SK-N-SH (cell line): ENCODE measurements around the gene NRG4. TPM values are rescaled to one million over a fixed set of nuclear protein-coding genes. Genes with fewer than 3 reads are reported as not detected.

Experiments used
- CTCF ChIA-PET: fragments of 300-600, 350-600 bp; formaldehyde crosslinking; extraction: SDS; loops from one replicate; lab custom pipeline; 2021; lab: Yijun Ruan, JAX
- POLR2A ChIA-PET: fragments of 350-600 bp; sonication (Branson Sonifier 250); formaldehyde crosslinking; extraction: SDS; loops from one replicate; lab custom pipeline; 2020; ENCODE audit warnings: antibody characterized with exemption, inconsistent platforms; lab: Yijun Ruan, JAX
- DNase-seq: peaks from one replicate; pipeline ENCODE4 v3.0.0; 2012
- H2AFZ ChIP-seq: fragments of 200-600 bp; sonication (generic); 2 replicates; pipeline ENCODE4 v1.8.1; 2016; ENCODE audit warnings: antibody characterized with exemption, mild to moderate bottlenecking, low read depth
- H3F3A ChIP-seq: fragments of 200-600 bp; sonication (generic); replicated peaks from 2 replicates; pipeline ENCODE3; 2016; ENCODE audit warnings: antibody characterized with exemption, mild to moderate bottlenecking; ENCODE audit not compliant: insufficient read depth
- H3K27ac ChIP-seq, 2 experiments: fragments of 200-500 bp in 1 of 2; fragments of 200-600 bp in 1 of 2; sonication (Bioruptor generic) in 1 of 2; sonication (generic), shearing (Covaris generic) in 1 of 2; 2 replicates each; pipeline versions ENCODE4 v1.5.1 to v1.6.1; 2014 to 2016; ENCODE audit warnings: low read depth in 2 of 2, inconsistent platforms in 1 of 2, low read length in 1 of 2, mild to moderate bottlenecking in 1 of 2, mixed read lengths in 1 of 2
- H3K27me3 ChIP-seq: fragments of 200-600 bp; sonication (generic), shearing (Covaris generic); 2 replicates; pipeline ENCODE4 v1.6.1; 2016; ENCODE audit warnings: mixed run types; ENCODE audit not compliant: insufficient read depth
- H3K36me3 ChIP-seq, 2 experiments: fragments of 200-500 bp in 1 of 2; fragments of 200-600 bp in 1 of 2; sonication (Bioruptor generic) in 1 of 2; sonication (generic) in 1 of 2; replicated peaks in 1 of 2; 2 replicates each; pipeline versions ENCODE3 to v1.5.1; 2014 to 2016; ENCODE audit warnings: low read length in 1 of 2, mild to moderate bottlenecking in 1 of 2; ENCODE audit not compliant: insufficient read depth in 2 of 2, control insufficient read depth in 1 of 2
- H3K4me1 ChIP-seq, 2 experiments: fragments of 200-500 bp in 1 of 2; fragments of 200-600 bp in 1 of 2; sonication (Bioruptor generic) in 1 of 2; sonication (generic), shearing (Covaris generic) in 1 of 2; 2 replicates each; pipeline versions ENCODE4 v1.5.1 to v1.6.1; 2014 to 2016; ENCODE audit warnings: low read depth in 1 of 2, low read length in 1 of 2, mixed run types in 1 of 2; ENCODE audit not compliant: insufficient read depth in 2 of 2, control insufficient read depth in 1 of 2
- H3K4me2 ChIP-seq: fragments of 200-600 bp; sonication (generic), shearing (Covaris generic); 2 replicates; pipeline ENCODE4 v1.6.1; 2017; ENCODE audit warnings: mixed run types
- H3K4me3 ChIP-seq, 2 experiments: fragments of 200-500 bp in 1 of 2; fragments of 200-600 bp in 1 of 2; sonication (Bioruptor generic) in 1 of 2; sonication (generic), shearing (Covaris generic) in 1 of 2; 2 replicates each; pipeline versions ENCODE4 v1.5.1 to v1.8.1; 2014 to 2016; ENCODE audit warnings: low read depth in 2 of 2, inconsistent platforms in 1 of 2, low read length in 1 of 2, mild to moderate bottlenecking in 1 of 2, mixed read lengths in 1 of 2, moderate library complexity in 1 of 2
- H3K79me2 ChIP-seq: fragments of 200-600 bp; sonication (generic); 2 replicates; pipeline ENCODE4 v1.8.1; 2017; ENCODE audit warnings: mild to moderate bottlenecking; ENCODE audit not compliant: insufficient read depth
- H3K9ac ChIP-seq: fragments of 200-600 bp; sonication (generic); 2 replicates; pipeline ENCODE4 v1.6.1; 2017; ENCODE audit warnings: mixed run types
- H3K9me2 ChIP-seq: fragments of 200-600 bp; sonication (generic); 2 replicates; pipeline ENCODE4 v1.6.1; 2017; ENCODE audit warnings: mixed run types
- H3K9me3 ChIP-seq: fragments of 200-600 bp; sonication (generic); 2 replicates; pipeline ENCODE4 v1.6.1; 2017; ENCODE audit warnings: mixed run types, mild to moderate bottlenecking, moderate library complexity
- H4K20me1 ChIP-seq: fragments of 200-600 bp; sonication (generic); 2 replicates; pipeline ENCODE4 v1.6.1; 2017; ENCODE audit warnings: mild to moderate bottlenecking, mixed run types; ENCODE audit not compliant: insufficient read depth
- EZH2phosphoT487 ChIP-seq: fragments of 200-600 bp; sonication (generic); IDR thresholded peaks from 2 replicates; pipeline ENCODE4 v1.6.1; 2017; ENCODE audit warnings: low read depth, mixed run types, mild to moderate bottlenecking, antibody characterized with exemption, moderate library complexity, borderline replicate concordance
- FOSL2 ChIP-seq: IDR thresholded peaks from 2 replicates; pipeline ENCODE4 v1.4.0; 2012; ENCODE audit warnings: low read depth, mild to moderate bottlenecking, moderate library complexity, borderline replicate concordance
- JUND ChIP-seq: IDR thresholded peaks from 2 replicates; pipeline ENCODE4 v1.4.0; 2012
- POLR2AphosphoS5 ChIP-seq: IDR thresholded peaks from 2 replicates; pipeline ENCODE4 v1.6.1; 2012; ENCODE audit warnings: low read depth, low read length
- RAD21 ChIP-seq: IDR thresholded peaks from 2 replicates; pipeline ENCODE4 v1.6.1; 2012; ENCODE audit warnings: mild to moderate bottlenecking, low read length
- RCOR1 ChIP-seq: fragments of 150-350 bp; IDR thresholded peaks from 2 replicates; pipeline ENCODE4 v1.6.1; 2017; ENCODE audit warnings: antibody characterized with exemption, low read length
- REST ChIP-seq: IDR thresholded peaks from 2 replicates; pipeline ENCODE4 v1.6.1; 2012; ENCODE audit warnings: mild to moderate bottlenecking, low read depth, low read length, moderate library complexity
- TAF1 ChIP-seq: IDR thresholded peaks from 2 replicates; pipeline ENCODE4 v1.6.1; 2012; ENCODE audit warnings: low read depth, mild to moderate bottlenecking, low read length, moderate library complexity, borderline replicate concordance
- TEAD4 ChIP-seq: IDR thresholded peaks from 2 replicates; pipeline ENCODE4 v1.4.0; 2012; ENCODE audit warnings: mild to moderate bottlenecking, borderline replicate concordance; ENCODE audit not compliant: insufficient read depth
- USF1 ChIP-seq: IDR thresholded peaks from 2 replicates; pipeline ENCODE4 v1.4.0; 2012; ENCODE audit warnings: low read depth, borderline replicate concordance
- WGBS: methylation state at CpG from one replicate; pipeline ENCODE4 v1.1.6; 2017; ENCODE audit warnings: low lambda C conversion rate; 5-methylcytosine and 5-hydroxymethylcytosine counted together
- polyA plus RNA-seq, 3 experiments: library from polyadenylated mRNA; depleted of rRNA; stranded (reverse); fragments of >200 nt; gene quantifications; 2 replicates each; pipeline ENCODE4 v1.2.3, GENCODE V29; 2012

Gene NRG4
- not detected in 2 replicates for polyA plus RNA-seq (2012; rRNA removed)
- polyA plus RNA-seq (2012; cell fraction: cytosol; rRNA removed) = 0.09 TPM in 1 of 2 replicates, not detected in the other
- polyA plus RNA-seq (2012; cell fraction: nucleus; rRNA removed) = 0.04 and 0.13 TPM in 2 replicates

- TF ChIP-seq FOSL2 = no peak
- no peak for TF ChIP-seq POLR2AphosphoS5
- TF ChIP-seq RAD21 = no peak
- no peak for TF ChIP-seq RCOR1
- no peak for TF ChIP-seq EZH2phosphoT487
- no peak for TF ChIP-seq JUND
- TF ChIP-seq REST = no peak
- TF ChIP-seq TEAD4 = no peak
- TF ChIP-seq TAF1 = no peak
- TF ChIP-seq USF1 = no peak
These were observed at the start of gene NRG4 for GRCh38 chr15:76011627-76012551. Gene NRG4, minus strand, starts transcription at chr15:76012424. Its CDS starts 1,194 bp downstream, at chr15:76011230.

More at GRCh38 chr15:76011627-76012551, at the start of gene NRG4:
- no peaks in the 10 kb centered on the region for H4K20me1 ChIP-seq
- H3K4me2 ChIP-seq = peak within 1 kb of the TSS; percentile 64
- no peaks in the 10 kb centered on the region for H3K9me2 ChIP-seq
- H2AFZ ChIP-seq = peak within 1 kb of the TSS; percentile 39; the same call in 1 of the 2 replicates
- H3K4me1 ChIP-seq = no peaks in the 10 kb centered on the region; a peak in 1 of 4 replicates
- no peaks in the 10 kb centered on the region for H3F3A ChIP-seq
- H3K27me3 ChIP-seq = no peaks in the 10 kb centered on the region
- H3K9me3 ChIP-seq = no peaks in the 10 kb centered on the region
- POLR2A ChIA-PET = no interaction called here
- DNase-seq = no peak
- CTCF ChIA-PET = interaction anchor here (1.2 to 1.6 kb wide), 5 partner anchors 17 to 226 kb away, joined by 3 to 5 read pairs (median 4); no protein-coding TSS in a partner anchor
- peak within 1 kb of the TSS in 1 of 2 experiments; percentile 48; a peak in 2 of 4 replicates for H3K4me3 ChIP-seq
- WGBS = 36% methylated on average over 13 of the region's 13 CpGs
- no peaks in the 10 kb centered on the region for H3K36me3 ChIP-seq
- H3K79me2 ChIP-seq = no peaks in the 10 kb centered on the region
- no peak within 1 kb of the TSS for H3K27ac ChIP-seq
- H3K9ac ChIP-seq = no peak within 1 kb of the TSS
